Measurements from ENCODE around the gene FICD. TPM values are rescaled to one million over a fixed set of nuclear protein-coding genes. Genes with fewer than 3 reads are reported as not detected.

FICD gene
- total RNA-seq, 6 donors from 2014 or later = 6.5 to 15.3 (median 12.2) TPM

- no peak for ATAC-seq (ENCODE audit: low FRiP score in 2 of 2)
- H3K4me3 ChIP-seq = no peak overlapping the region
- WGBS, 2 donors = 93 to 96% methylated on average over 14 to 15 of the region's 15 CpGs
- DNase-seq = no peak
- peaks cover 45 to 100% (median 75%) of the 10 kb centered on the region in 4 donors for H3K36me3 ChIP-seq
- H3K9me3 ChIP-seq = no peaks in the 10 kb centered on the region
- H3K27ac ChIP-seq = no peak overlapping the region
- H3K4me1 ChIP-seq = no peaks in the 10 kb centered on the region
- TF ChIP-seq POLR2A (IDR thresholded peaks at IDR 0.05) (no peak), EP300 (IDR thresholded peaks at IDR 0.05) (no peak), POLR2AphosphoS5 (IDR thresholded peaks at IDR 0.05) (no peak)
- no peaks in the 10 kb centered on the region for H3K27me3 ChIP-seq
These were observed 17.1 kb downstream of the FICD start for GRCh38 chr12:108531929-108532848.

GRCh38 chr12:108538146-108538545 is 23.1 kb downstream of the FICD start:
- no peak overlapping the region for H3K4me3 ChIP-seq
- TF ChIP-seq POLR2A (IDR thresholded peaks at IDR 0.05) (no peak), EP300 (IDR thresholded peaks at IDR 0.05) (no peak), CTCF (IDR thresholded peaks at IDR 0.05) (no peak), POLR2AphosphoS5 (IDR thresholded peaks at IDR 0.05) (no peak)
- no peak overlapping the region for H3K27ac ChIP-seq
- H3K9me3 ChIP-seq = no peaks in the 10 kb centered on the region
- 70 to 84% methylated on average over 6 of the region's 6 CpGs for WGBS, 2 donors
- ATAC-seq (ENCODE audit: low FRiP score in 2 of 2) (no peak), DNase-seq (no peak)
- H3K4me1 ChIP-seq = no peaks in the 10 kb centered on the region
- no peaks in the 10 kb centered on the region for H3K27me3 ChIP-seq
- H3K36me3 ChIP-seq = peaks cover 8 to 83% (median 44%) of the 10 kb centered on the region in 4 donors

- 92% methylated on average over 10 of the region's 10 CpGs for WGBS, 2 donors
These were observed 23.6 kb downstream of the FICD start for GRCh38 chr12:108538616-108539195.

GRCh38 chr12:108542320-108542719 is 27.2 kb downstream of the FICD start:
- ATAC-seq (ENCODE audit: low FRiP score in 2 of 2) (no peak), DNase-seq (no peak)
- Histone ChIP-seq H3K27me3 (no peaks in the 10 kb centered on the region), H3K4me3 (no peak overlapping the region), H3K9me3 (no peaks in the 10 kb centered on the region), H3K36me3 (peaks cover 22 to 83% (median 44%) of the 10 kb centered on the region in 4 donors), H3K4me1 (peaks cover 0 to 3% (median 0%) of the 10 kb centered on the region in 4 donors), H3K27ac (no peak overlapping the region)
- no peak for TF ChIP-seq CTCF (IDR thresholded peaks at IDR 0.05)
- no peak for TF ChIP-seq POLR2A (IDR thresholded peaks at IDR 0.05)
- no peak for TF ChIP-seq EP300 (IDR thresholded peaks at IDR 0.05)
- TF ChIP-seq POLR2AphosphoS5 (IDR thresholded peaks at IDR 0.05) = no peak
- 89 to 91% methylated on average over 4 of the region's 4 CpGs for WGBS, 2 donors

More at GRCh38 chr12:108538616-108539195, 23.6 kb downstream of the FICD start:
- ATAC-seq (ENCODE audit: low FRiP score in 2 of 2) = no peak
- DNase-seq = no peak
- TF ChIP-seq EP300 (IDR thresholded peaks at IDR 0.05) (no peak), POLR2A (IDR thresholded peaks at IDR 0.05) (no peak), CTCF (IDR thresholded peaks at IDR 0.05) (no peak), POLR2AphosphoS5 (IDR thresholded peaks at IDR 0.05) (no peak)
- Histone ChIP-seq H3K9me3 (no peaks in the 10 kb centered on the region), H3K4me3 (no peak overlapping the region), H3K27me3 (no peaks in the 10 kb centered on the region), H3K4me1 (no peaks in the 10 kb centered on the region), H3K36me3 (peaks cover 8 to 83% (median 49%) of the 10 kb centered on the region in 4 donors), H3K27ac (no peak overlapping the region)

GRCh38 chr12:108543652-108544051 is 28.6 kb downstream of the FICD start:
- H3K9me3 ChIP-seq = no peaks in the 10 kb centered on the region
- peaks cover 0 to 3% (median 0%) of the 10 kb centered on the region in 4 donors for H3K4me1 ChIP-seq
- H3K4me3 ChIP-seq = no peak overlapping the region
- peaks cover 28 to 83% (median 45%) of the 10 kb centered on the region in 4 donors for H3K36me3 ChIP-seq
- H3K27me3 ChIP-seq = no peaks in the 10 kb centered on the region
- WGBS, 2 donors = 85 to 100% methylated on average over 3 of the region's 3 CpGs
- H3K27ac ChIP-seq = no peak overlapping the region
- DNase-seq = no peak
- TF ChIP-seq POLR2A (IDR thresholded peaks at IDR 0.05) (no peak), EP300 (IDR thresholded peaks at IDR 0.05) (no peak), POLR2AphosphoS5 (IDR thresholded peaks at IDR 0.05) (no peak), CTCF (IDR thresholded peaks at IDR 0.05) (no peak)
- no peak for ATAC-seq (ENCODE audit: low FRiP score in 2 of 2)

Measured in upper lobe of left lung (tissue), 6 donors.